Measurements from ENCODE around the gene WSCD1. TPM values are rescaled to one million over a fixed set of nuclear protein-coding genes. Genes with fewer than 3 reads are reported as not detected.

Gene WSCD1
- 40.4 and 54.1 TPM in 2 replicates for total RNA-seq

GRCh38 chr17:6069539-6070429 is at the start of gene WSCD1:
WSCD1 (plus strand) TSS chr17:6070379; CDS start chr17:6080659, 10,280 bp downstream.
- DNase-seq (ENCODE audit: extremely low read depth, low read depth, low spot score) = no peak

GRCh38 chr17:6021011-6021400 is 49.2 kb upstream of the WSCD1 start:
- no peak for DNase-seq (ENCODE audit: extremely low read depth, low read depth, low spot score)

DNA sequence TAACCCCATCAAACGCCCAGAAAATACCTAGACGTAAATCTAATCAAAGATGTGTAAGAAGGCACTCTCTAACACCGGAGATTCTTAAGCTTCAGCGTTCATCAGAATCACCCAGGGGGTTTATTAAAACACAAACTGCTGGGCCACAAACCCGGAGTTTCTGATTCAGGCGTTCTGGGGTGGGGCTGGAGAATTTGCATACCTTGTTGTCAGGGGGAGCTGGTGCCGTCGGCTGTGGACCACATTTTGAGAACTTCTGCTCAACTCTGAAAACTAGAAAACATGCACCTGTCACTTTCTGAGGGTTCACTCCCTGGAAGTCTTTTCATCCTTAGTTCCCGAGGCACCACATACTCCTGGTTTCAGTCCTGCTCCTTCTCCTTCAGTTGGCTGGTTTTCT is 48.6 kb upstream of the WSCD1 start:
- DNase-seq (ENCODE audit: extremely low read depth, low read depth, low spot score) = no peak

DNA sequence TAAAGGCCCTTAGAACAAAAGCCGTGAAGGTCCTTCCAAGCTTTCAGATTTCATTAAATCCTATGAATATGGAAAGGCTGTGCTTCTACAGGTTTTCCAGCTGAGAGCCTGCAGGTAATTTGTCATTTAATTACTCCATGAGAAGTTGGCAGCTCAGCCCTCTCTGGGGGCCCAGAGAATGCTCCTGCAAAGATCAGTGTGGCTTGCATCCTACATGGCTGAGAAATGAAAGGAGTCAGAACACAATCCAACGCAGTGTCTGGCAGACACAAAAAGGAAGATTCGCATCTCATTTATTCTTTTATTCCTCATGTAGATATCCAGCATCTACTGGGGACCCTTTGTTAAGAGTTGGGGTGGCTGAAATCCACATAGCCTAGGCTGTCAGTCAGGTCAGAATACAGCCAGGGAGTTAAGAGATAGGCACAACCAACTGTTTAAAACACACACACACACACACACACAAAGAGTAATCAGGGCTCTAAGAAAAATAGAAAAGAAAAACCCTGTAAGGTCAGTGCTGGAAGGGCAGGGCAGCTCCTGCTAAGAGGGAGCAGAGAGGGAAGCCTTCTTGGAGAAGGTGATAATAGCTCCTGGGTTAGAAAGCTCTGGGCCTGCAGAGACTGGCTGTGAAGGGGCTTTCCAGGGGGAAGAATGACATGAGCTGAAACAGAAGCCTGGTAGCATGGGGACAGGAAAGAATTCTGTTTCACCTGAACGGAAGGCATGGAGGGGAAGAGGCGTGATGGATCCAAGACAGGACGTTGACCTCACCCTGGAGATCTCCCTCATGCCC is 46.9 kb upstream of the WSCD1 start:
- DNase-seq (ENCODE audit: extremely low read depth, low read depth, low spot score) = no peak

DNA sequence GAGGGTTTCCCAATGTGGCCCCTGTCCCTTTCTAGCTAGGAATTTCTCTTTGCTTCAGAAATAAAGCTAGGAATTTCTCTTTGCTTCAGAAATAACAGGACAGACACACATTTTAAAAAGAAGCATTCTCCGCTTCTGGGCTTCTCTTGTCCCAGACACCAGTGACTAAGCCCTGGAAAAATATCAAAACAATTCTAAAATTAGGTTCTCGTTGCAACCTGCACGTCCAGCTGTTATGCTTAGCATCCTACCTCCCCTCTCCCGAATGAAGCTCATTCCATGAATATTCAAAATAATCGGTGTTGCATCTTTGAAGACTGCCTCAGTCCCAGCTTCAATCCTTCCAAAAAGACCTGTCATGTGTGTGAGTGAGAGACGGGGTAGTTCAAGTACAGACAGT is 45.6 kb upstream of the WSCD1 start:
- no peak for DNase-seq (ENCODE audit: extremely low read depth, low read depth, low spot score)

DNA sequence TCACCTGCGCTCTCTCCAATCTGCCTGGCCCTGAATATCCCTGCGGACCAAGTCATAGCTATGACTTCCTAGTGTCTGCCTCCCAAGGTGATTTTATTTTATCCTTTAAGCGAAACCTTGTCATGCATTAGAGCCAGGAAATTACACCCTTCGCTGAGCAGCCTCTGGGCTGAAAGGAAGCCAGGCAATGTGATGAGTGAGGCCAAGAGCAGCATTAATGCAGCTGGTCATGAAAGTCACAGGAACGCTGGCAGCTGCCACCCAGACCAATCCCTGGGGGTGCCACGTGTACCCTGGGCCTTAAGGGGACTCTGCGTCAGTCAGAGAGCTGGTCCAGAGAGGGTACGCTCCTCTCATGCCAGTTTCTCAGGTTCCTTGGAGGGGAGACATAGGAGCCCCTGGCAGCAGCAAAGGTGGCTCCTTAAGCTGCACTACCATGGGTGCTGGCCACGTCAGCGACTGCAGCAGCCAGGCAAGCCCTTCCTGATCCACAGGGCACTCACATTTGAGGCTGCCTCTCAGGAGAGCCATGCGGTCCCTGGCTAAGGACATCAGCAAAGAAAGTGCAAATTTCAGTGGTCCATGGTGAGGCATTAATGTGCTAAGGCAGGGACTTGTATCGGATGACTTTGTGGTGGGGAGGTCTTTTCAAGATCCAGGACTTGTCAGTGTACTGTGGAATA is 42.7 kb upstream of the WSCD1 start:
- DNase-seq (ENCODE audit: extremely low read depth, low read depth, low spot score) = no peak

DNA sequence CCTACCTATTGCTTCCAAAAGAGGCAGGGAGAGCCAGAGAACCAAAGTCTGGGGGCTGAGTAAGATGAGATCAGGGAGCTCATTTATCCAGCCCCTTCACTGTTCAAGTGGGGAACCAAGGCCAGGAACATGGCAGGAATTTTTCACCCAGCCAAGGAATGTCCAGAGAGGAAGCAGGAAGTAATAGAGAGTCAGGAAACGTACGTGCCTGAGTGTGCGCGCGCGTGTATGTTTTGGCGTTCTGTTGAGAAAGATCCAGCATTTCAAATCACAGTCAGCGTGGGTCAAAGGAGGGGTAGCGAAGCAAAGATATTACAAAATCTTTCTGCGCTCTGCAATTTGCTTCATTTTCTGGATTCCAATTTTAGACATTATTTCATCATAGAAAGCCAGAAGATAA is 41.9 kb upstream of the WSCD1 start:
- DNase-seq (ENCODE audit: extremely low read depth, low read depth, low spot score) = no peak

GRCh38 chr17:6035801-6036394 is 34.3 kb upstream of the WSCD1 start:
- no peak for DNase-seq (ENCODE audit: extremely low read depth, low read depth, low spot score)

DNA sequence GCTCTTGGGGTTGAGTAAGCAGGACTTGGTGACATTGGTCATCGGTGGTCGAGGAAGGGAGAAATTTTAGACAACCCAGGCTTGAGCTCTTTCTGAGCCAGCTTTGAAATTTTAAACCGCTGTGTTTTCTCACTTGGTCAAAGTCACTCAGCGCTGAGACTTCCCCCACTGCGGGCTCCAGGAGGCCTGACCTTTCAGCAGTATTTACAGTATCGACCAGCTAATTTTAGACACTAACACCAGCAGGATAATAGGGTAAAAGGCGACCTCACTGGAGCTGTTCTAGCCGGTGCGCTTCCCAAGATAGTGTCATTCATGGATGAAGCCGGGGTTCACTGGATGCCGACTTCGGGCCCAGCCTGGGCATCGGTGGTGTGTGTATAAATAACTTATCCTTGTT is 29.7 kb upstream of the WSCD1 start:
- no peak for DNase-seq (ENCODE audit: extremely low read depth, low read depth, low spot score)

GRCh38 chr17:6041246-6041645 is 28.9 kb upstream of the WSCD1 start:
- DNase-seq (ENCODE audit: extremely low read depth, low read depth, low spot score) = no peak

DNA sequence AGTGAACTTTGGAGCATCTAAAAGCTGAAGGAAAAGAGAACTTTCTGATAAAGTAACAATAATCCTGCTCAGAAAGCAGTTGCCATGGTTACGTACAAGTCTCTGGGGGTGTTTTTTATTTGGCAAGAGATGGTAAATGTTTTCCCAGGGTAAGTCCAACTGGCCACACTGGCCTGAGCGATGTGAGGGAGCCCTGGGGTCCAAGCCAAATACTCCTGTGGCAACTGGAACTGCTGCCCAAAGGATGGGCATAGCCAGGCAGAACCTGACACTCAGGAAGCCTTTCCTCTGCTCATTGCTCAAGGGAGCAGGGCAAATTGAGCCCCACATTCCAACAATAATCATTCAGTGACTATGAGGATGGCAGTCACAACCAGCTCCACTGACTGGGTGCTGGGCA is 26.8 kb upstream of the WSCD1 start:
- DNase-seq (ENCODE audit: extremely low read depth, low read depth, low spot score) = no peak

- DNase-seq (ENCODE audit: extremely low read depth, low read depth, low spot score) = no peak
Measured at GRCh38 chr17:6044261-6044660, 25.9 kb upstream of the WSCD1 start.

GRCh38 chr17:6045621-6046357 is 24.4 kb upstream of the WSCD1 start:
- DNase-seq (ENCODE audit: extremely low read depth, low read depth, low spot score) = no peak

DNA sequence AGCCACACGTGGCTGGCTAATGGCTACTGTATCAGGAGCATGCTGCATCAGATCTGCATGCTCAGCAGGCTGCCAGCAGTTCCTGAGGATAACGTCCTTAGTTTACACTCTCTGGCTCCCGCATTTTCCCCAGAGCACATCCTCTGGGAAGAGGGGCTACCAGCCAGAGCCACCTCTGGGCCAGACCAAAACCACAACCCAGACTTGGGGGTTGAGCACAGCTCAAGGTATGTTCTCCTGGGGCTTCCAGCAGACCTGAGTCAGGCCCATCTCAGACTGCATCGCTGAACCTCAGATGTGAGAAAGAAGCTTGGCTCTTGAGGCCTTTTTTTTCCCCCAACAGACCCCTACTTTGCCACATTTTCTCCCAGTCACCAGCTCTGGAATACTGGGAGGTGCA is 23.7 kb upstream of the WSCD1 start:
- DNase-seq (ENCODE audit: extremely low read depth, low read depth, low spot score) = no peak

DNA sequence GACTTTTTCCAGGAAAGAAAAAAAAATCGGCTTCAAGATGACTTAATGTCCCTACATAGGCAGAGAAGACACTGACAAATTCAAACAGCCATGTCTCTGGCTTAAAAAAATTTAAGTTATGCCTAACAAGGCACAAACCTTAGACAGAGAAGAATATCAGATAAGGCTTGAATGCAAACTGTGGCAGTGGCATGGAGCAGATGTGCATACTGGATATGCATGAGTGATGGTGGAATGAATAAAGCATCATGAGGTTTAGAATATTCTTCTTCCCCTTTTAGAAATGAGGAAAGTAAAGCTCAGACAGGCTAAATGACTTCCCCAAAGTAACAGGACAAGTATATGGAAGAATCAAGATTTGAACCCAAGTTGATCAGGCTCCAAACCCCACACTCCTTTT is 23.2 kb upstream of the WSCD1 start:
- no peak for DNase-seq (ENCODE audit: extremely low read depth, low read depth, low spot score)

DNA sequence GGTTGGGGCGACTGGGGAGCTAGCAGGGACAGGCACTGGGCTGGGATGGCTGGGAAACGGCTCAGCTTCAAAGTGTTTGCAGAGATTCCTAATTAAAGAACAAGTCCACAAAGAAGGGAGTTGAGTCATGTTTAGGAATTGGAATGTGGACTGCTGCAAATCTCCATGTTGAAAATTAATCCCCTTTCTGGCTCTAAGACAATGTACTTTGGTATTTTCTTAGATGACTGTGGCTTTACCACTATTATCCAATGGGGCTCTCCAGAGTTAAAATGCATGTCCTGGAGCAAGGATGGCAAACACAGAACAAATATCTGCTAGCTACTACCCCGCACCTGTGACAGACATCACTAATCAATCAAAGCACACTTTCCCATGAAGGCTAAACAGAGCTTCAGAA is 22.2 kb upstream of the WSCD1 start:
- no peak for DNase-seq (ENCODE audit: extremely low read depth, low read depth, low spot score)

- DNase-seq (ENCODE audit: extremely low read depth, low read depth, low spot score) = no peak
Measured at GRCh38 chr17:6048486-6048885, 21.7 kb upstream of the WSCD1 start.

DNA sequence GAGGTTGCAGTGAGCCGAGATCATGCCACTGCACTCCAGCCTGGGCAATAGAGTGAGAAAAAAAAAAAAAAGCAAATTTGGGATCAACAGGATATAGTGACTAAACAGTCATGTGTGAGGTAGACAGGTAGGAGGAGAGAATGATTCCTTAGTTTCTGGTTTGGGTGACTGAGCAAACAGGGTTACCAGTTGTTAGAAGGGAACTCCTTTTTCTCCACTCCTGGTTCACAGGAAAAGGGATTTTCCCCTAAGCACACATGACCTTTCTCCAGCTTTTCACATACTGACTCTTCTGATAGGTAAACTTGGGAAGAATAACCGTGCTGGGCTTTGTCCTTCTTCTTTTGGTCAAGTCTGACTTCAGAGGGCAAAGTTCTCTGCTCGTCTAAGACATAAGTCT is 17.3 kb upstream of the WSCD1 start:
- no peak for DNase-seq (ENCODE audit: extremely low read depth, low read depth, low spot score)

DNA sequence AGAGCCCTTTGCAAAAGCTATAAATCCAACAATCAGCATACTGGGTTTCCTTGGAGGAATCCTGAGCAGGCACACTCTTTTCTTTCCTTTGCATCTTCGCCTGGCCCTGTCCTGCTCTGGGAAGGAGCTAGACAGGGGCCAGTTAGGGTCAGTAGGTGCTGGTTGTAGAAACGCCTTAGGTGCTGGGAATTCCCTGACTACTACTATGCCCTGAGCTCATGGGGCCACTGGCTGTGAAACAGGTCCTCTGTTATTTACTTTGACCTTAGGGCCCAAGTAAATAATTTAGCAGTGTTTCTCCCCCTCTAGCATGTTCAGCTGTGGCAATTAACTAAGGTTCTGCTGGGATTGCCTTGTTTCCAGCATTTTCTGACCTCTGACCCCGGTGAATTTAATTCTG is 15.8 kb upstream of the WSCD1 start:
- DNase-seq (ENCODE audit: extremely low read depth, low read depth, low spot score) = no peak

GRCh38 chr17:6056104-6056503 is 14.1 kb upstream of the WSCD1 start:
- DNase-seq (ENCODE audit: extremely low read depth, low read depth, low spot score) = no peak
